Neural progenitor cell (in vitro differentiated cells): ENCODE results near the gene RBMS1. TPM values are rescaled to one million over a fixed set of nuclear protein-coding genes. Genes with fewer than 3 reads are reported as not detected.

Experiments
- DNase-seq: peaks from one replicate; pipeline ENCODE4 v3.0.0-alpha.2; 2016; ENCODE audit warnings: low spot score
- H2AFZ ChIP-seq: fragments of 200-600 bp; sonication (generic); replicated peaks from 2 replicates; pipeline ENCODE4 v1.6.1; 2016; ENCODE audit warnings: antibody characterized with exemption
- H3F3A ChIP-seq: fragments of 200-600 bp; sonication (generic); 2 replicates; pipeline ENCODE4 v1.6.1; 2016; ENCODE audit warnings: antibody characterized with exemption, low read depth
- H3K27ac ChIP-seq: fragments of 200-600 bp; sonication (generic); 2 replicates; pipeline ENCODE4 v1.5.1; 2016; ENCODE audit warnings: mild to moderate bottlenecking
- H3K27me3 ChIP-seq: fragments of 200-600 bp; sonication (generic); 2 replicates; pipeline ENCODE4 v1.6.1; 2016; ENCODE audit warnings: mild to moderate bottlenecking, moderate library complexity
- H3K36me3 ChIP-seq: fragments of 200-600 bp; sonication (generic); 2 replicates; pipeline ENCODE4 v1.5.1; 2016
- H3K4me1 ChIP-seq: fragments of 200-600 bp; sonication (generic); 2 replicates; pipeline ENCODE4 v1.6.1; 2016; ENCODE audit warnings: mixed run types
- H3K4me2 ChIP-seq: fragments of 200-600 bp; sonication (generic); 2 replicates; pipeline ENCODE4 v1.6.1; 2016
- H3K4me3 ChIP-seq: fragments of 200-600 bp; sonication (generic); 2 replicates; pipeline ENCODE4 v1.5.1; 2016
- H3K79me2 ChIP-seq: fragments of 200-600 bp; sonication (generic); 2 replicates; pipeline ENCODE4 v1.6.1; 2016; ENCODE audit warnings: low read depth
- H3K9ac ChIP-seq: fragments of 200-600 bp; sonication (generic); 2 replicates; pipeline ENCODE4 v1.6.1; 2016
- H3K9me3 ChIP-seq: fragments of 200-600 bp; sonication (generic); 2 replicates; pipeline ENCODE4 v1.5.1; 2016; ENCODE audit warnings: low read depth
- H4K20me1 ChIP-seq: fragments of 200-600 bp; sonication (generic); 2 replicates; pipeline ENCODE4 v1.6.1; 2016; ENCODE audit warnings: low read depth
- H3K27ac Mint-ChIP-seq: 3 replicates; pipeline ENCODE4 v1.8.0; 2021; ENCODE audit warnings: mixed read lengths
- H3K27me3 Mint-ChIP-seq: 2 replicates; pipeline ENCODE4 v1.8.0; 2022; ENCODE audit warnings: low read depth, mild to moderate bottlenecking, inconsistent platforms, moderate library complexity, mixed read lengths; ENCODE audit not compliant: insufficient read depth
- H3K36me3 Mint-ChIP-seq: 3 replicates; pipeline ENCODE4 v1.8.0; 2021; ENCODE audit warnings: mixed read lengths
- H3K4me1 Mint-ChIP-seq: 3 replicates; pipeline ENCODE4 v1.8.0; 2021; ENCODE audit warnings: mixed read lengths
- H3K4me3 Mint-ChIP-seq: 3 replicates; pipeline ENCODE4 v1.8.0; 2021; ENCODE audit warnings: mild to moderate bottlenecking, moderate library complexity, mixed read lengths
- H3K9me3 Mint-ChIP-seq: 3 replicates; pipeline ENCODE4 v1.8.0; 2020; ENCODE audit warnings: mixed read lengths
- EZH2 ChIP-seq: fragments of 200-600 bp; sonication (generic); IDR thresholded peaks from 2 replicates; pipeline ENCODE4 v1.6.1; 2017; ENCODE audit warnings: antibody characterized with exemption, mild to moderate bottlenecking, moderate library complexity
- EZH2phosphoT487 ChIP-seq: fragments of 200-600 bp; sonication (generic); IDR thresholded peaks from 2 replicates; pipeline ENCODE4 v1.6.1; 2017; ENCODE audit warnings: antibody characterized with exemption
- total RNA-seq: library from RNA; depleted of rRNA; stranded (reverse); fragments of >200 nt; gene quantifications from 2 replicates; pipeline ENCODE4 v1.2.3, GENCODE V29; 2015; ENCODE audit warnings: low replicate concordance
- TF ChIP-seq, protein P1 (sequence below): fragments of 200-600 bp; sonication (generic); IDR thresholded peaks from 2 replicates; pipeline ENCODE4 v1.5.1; 2017; ENCODE audit warnings: antibody characterized with exemption, mild to moderate bottlenecking

The RBMS1 gene
- total RNA-seq, 1 donor from 2014 or later, result 101 TPM

DNA sequence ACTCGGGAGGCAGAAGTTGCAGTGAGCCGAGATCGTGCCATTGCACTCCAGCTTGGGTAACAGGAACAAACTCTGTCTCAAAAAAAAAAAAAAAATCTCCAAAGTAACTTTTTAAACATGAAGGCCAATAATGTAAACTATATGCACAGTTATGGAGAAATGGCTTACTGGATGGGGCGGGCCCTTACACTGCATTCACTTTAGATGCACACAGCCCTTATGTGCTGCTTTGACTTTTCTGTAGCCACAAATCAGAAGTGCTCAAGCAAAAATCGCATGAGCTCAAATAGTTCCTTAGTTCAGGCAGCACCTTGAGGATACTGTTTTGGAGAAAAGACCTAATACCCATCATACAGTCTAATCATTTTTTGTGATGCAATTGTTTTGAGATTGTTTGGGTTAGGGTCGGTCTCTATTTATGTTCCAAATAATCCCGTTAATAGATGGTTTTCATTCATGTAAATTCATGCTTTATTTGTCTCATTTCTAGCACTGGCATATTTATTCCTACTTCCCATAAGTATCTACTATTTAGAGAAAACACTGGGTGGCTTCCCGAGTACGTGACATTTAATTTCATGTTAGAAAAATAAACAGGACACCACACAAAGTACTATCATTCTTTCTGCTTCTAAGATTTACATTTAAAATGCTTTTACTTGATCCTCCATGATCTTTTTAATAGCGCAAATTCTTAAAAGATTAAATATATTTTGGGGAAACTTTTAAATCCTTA, 34.7 kb downstream of the RBMS1 start:
- Histone ChIP-seq H3K36me3 (no peaks in the 10 kb centered on the region), H3K9ac (no peak overlapping the region), H3K9me3 (no peaks in the 10 kb centered on the region), H3K4me3 (no peak overlapping the region), H3K4me2 (no peak overlapping the region), H3K79me2 (peaks cover 2% of the 10 kb centered on the region), H3K4me1 (peaks cover 6% of the 10 kb centered on the region), H2AFZ (no peak overlapping the region), H3K27me3 (no peaks in the 10 kb centered on the region), H4K20me1 (no peaks in the 10 kb centered on the region), H3K27ac (no peak overlapping the region), H3F3A (no peaks in the 10 kb centered on the region)
- Mint-ChIP-seq H3K9me3 (no peaks in the 10 kb centered on the region), H3K36me3 (peaks cover 10% of the 10 kb centered on the region), H3K4me3 (no peak overlapping the region), H3K27me3 (no peaks in the 10 kb centered on the region), H3K27ac (no peak overlapping the region), H3K4me1 (no peaks in the 10 kb centered on the region)
- no peak for TF ChIP-seq EZH2phosphoT487
- no peak for DNase-seq

- Histone ChIP-seq H3K36me3 (no peaks in the 10 kb centered on the region), H3K9me3 (no peaks in the 10 kb centered on the region), H3F3A (no peaks in the 10 kb centered on the region), H2AFZ (no peak overlapping the region), H3K9ac (no peak overlapping the region), H3K4me3 (no peak overlapping the region), H3K4me1 (peaks cover 6% of the 10 kb centered on the region), H3K4me2 (no peak overlapping the region), H3K27ac (no peak overlapping the region), H3K27me3 (no peaks in the 10 kb centered on the region), H3K79me2 (peaks cover 3% of the 10 kb centered on the region), H4K20me1 (no peaks in the 10 kb centered on the region)
- Mint-ChIP-seq H3K4me3 (no peak overlapping the region), H3K9me3 (no peaks in the 10 kb centered on the region), H3K36me3 (peaks cover 9% of the 10 kb centered on the region), H3K27me3 (no peaks in the 10 kb centered on the region), H3K4me1 (no peaks in the 10 kb centered on the region), H3K27ac (no peak overlapping the region)
- TF ChIP-seq EZH2phosphoT487, result no peak
- TF ChIP-seq, protein P1, sequence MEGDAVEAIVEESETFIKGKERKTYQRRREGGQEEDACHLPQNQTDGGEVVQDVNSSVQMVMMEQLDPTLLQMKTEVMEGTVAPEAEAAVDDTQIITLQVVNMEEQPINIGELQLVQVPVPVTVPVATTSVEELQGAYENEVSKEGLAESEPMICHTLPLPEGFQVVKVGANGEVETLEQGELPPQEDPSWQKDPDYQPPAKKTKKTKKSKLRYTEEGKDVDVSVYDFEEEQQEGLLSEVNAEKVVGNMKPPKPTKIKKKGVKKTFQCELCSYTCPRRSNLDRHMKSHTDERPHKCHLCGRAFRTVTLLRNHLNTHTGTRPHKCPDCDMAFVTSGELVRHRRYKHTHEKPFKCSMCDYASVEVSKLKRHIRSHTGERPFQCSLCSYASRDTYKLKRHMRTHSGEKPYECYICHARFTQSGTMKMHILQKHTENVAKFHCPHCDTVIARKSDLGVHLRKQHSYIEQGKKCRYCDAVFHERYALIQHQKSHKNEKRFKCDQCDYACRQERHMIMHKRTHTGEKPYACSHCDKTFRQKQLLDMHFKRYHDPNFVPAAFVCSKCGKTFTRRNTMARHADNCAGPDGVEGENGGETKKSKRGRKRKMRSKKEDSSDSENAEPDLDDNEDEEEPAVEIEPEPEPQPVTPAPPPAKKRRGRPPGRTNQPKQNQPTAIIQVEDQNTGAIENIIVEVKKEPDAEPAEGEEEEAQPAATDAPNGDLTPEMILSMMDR, result no peak
- no peak for TF ChIP-seq EZH2
- DNase-seq, result no peak
Observed at GRCh38 chr2:160457588-160457987, 36.0 kb downstream of the RBMS1 start.

GRCh38 chr2:160454070-160454797, 39.4 kb downstream of the RBMS1 start:
- Histone ChIP-seq H3F3A (no peaks in the 10 kb centered on the region), H4K20me1 (no peaks in the 10 kb centered on the region), H3K36me3 (no peaks in the 10 kb centered on the region), H3K79me2 (peaks cover 3% of the 10 kb centered on the region), H2AFZ (no peak overlapping the region), H3K9ac (no peak overlapping the region), H3K4me2 (no peak overlapping the region), H3K9me3 (no peaks in the 10 kb centered on the region), H3K27ac (no peak overlapping the region), H3K27me3 (no peaks in the 10 kb centered on the region), H3K4me1 (peaks cover 6% of the 10 kb centered on the region), H3K4me3 (no peak overlapping the region)
- no peaks in the 10 kb centered on the region for H3K27me3 Mint-ChIP-seq
- H3K4me3 Mint-ChIP-seq, result no peak overlapping the region
- peaks cover 19% of the 10 kb centered on the region for H3K36me3 Mint-ChIP-seq
- H3K4me1 Mint-ChIP-seq, result no peaks in the 10 kb centered on the region
- DNase-seq, result no peak
- TF ChIP-seq, protein P1, result no peak
- no peak for TF ChIP-seq EZH2phosphoT487
- H3K27ac Mint-ChIP-seq, result no peak overlapping the region
- H3K9me3 Mint-ChIP-seq, result peaks cover 12% of the 10 kb centered on the region
